K562 (cell line): ENCODE measurements around the gene OSCAR. TPM values are rescaled to one million over a fixed set of nuclear protein-coding genes. Genes with fewer than 3 reads are reported as not detected.

Source experiments
- ARID1B ChIP-seq: fragments of 450-650 bp; IDR thresholded peaks from 2 replicates; pipeline ENCODE4 v1.6.1; 2016; ENCODE audit warnings: antibody characterized with exemption, mild to moderate bottlenecking, inconsistent platforms
- ARID3A ChIP-seq: IDR thresholded peaks from 2 replicates; pipeline ENCODE4 v1.6.1; 2012; ENCODE audit warnings: low read depth, low read length, improper control_type of control experiment, borderline replicate concordance
- CLOCK ChIP-seq: fragments of 250-450 bp; sonication (Bioruptor Pico); IDR thresholded peaks from 2 replicates; pipeline ENCODE4 v1.4.0; 2020; ENCODE audit warnings: mild to moderate bottlenecking, moderate library complexity, borderline replicate concordance
- HDAC3 ChIP-seq: fragments of 450-650 bp; IDR thresholded peaks from 2 replicates; pipeline ENCODE4 v1.6.1; 2018; ENCODE audit warnings: borderline replicate concordance, mild to moderate bottlenecking, moderate library complexity; ENCODE audit not compliant: partially characterized antibody
- IRF1 ChIP-seq: sonication (generic); formaldehyde crosslinking; IDR thresholded peaks from 2 replicates; pipeline ENCODE4 v1.8.0; 2022; ENCODE audit warnings: missing genetic modification reagents, mild to moderate bottlenecking, borderline replicate concordance
- MAFF ChIP-seq: IDR thresholded peaks from 2 replicates; pipeline ENCODE4 v1.6.1; 2012; ENCODE audit warnings: low read length, improper control_type of control experiment
- NBN ChIP-seq: fragments of 450-650 bp; IDR thresholded peaks from 2 replicates; pipeline ENCODE4 v1.6.1; 2016; ENCODE audit warnings: low read depth, mild to moderate bottlenecking
- NONO ChIP-seq, 2 experiments: fragments of 200-400 bp in 1 of 2; fragments of 450-650 bp in 1 of 2; formaldehyde crosslinking in 1 of 2; IDR thresholded peaks; 2 replicates each; pipeline ENCODE4 v1.6.1; 2017; ENCODE audit warnings: low read depth in 2 of 2, mild to moderate bottlenecking in 2 of 2, moderate library complexity in 2 of 2, low read length in 1 of 2
- NR0B1 ChIP-seq: fragments of 450-650 bp; IDR thresholded peaks from one replicate; pipeline ENCODE4 v1.6.1; 2018; ENCODE audit warnings: mild to moderate bottlenecking, moderate library complexity; ENCODE audit not compliant: partially characterized antibody
- PTTG1 ChIP-seq: fragments of 450-650 bp; IDR thresholded peaks from 2 replicates; pipeline ENCODE4 v1.6.1; 2016; ENCODE audit warnings: low read depth, mild to moderate bottlenecking, missing genetic modification characterization, missing compliant biosample characterization
- SRSF1 ChIP-seq: fragments of 200-400 bp; formaldehyde crosslinking; IDR thresholded peaks from 2 replicates; pipeline ENCODE4 v1.6.1; 2017; ENCODE audit warnings: mild to moderate bottlenecking, low read depth, low read length, moderate library complexity
- USF1 ChIP-seq: sonication (generic); formaldehyde crosslinking; IDR thresholded peaks from 2 replicates; pipeline ENCODE4 v1.9.0; 2022; ENCODE audit warnings: mild to moderate bottlenecking, missing genetic modification reagents
- ZBTB26 ChIP-seq: fragments of 450-650 bp; formaldehyde crosslinking; IDR thresholded peaks from 2 replicates; pipeline ENCODE4 v1.4.0; 2022; ENCODE audit warnings: missing genetic modification characterization
- ZBTB9 ChIP-seq: fragments of 450-650 bp; formaldehyde crosslinking; IDR thresholded peaks from 2 replicates; pipeline ENCODE4 v1.4.0; 2020; ENCODE audit warnings: mild to moderate bottlenecking, moderate library complexity
- ZFP30 ChIP-seq: fragments of 250-450 bp; sonication (Bioruptor Pico); IDR thresholded peaks from 2 replicates; pipeline ENCODE4 v1.8.0; 2022; ENCODE audit warnings: moderate library complexity, mild to moderate bottlenecking, inconsistent platforms, borderline replicate concordance
- ZNF445 ChIP-seq: fragments of 250-450 bp; sonication (Bioruptor Pico); IDR thresholded peaks from 2 replicates; pipeline ENCODE4 v1.4.0; 2020; ENCODE audit warnings: low read depth, mild to moderate bottlenecking, moderate library complexity
- ZNF696 ChIP-seq: fragments of 250-450 bp; sonication (Bioruptor Pico); conservative IDR thresholded peaks from 2 replicates; pipeline ENCODE4 v1.4.0; 2020; ENCODE audit warnings: mild to moderate bottlenecking, moderate library complexity
- polyA plus RNA-seq, 8 experiments: library from polyadenylated mRNA; depleted of rRNA in 4 of 8; stranded (reverse) in 5 of 8; unstranded in 3 of 8; fragments of >200 nt; fragmentation: Nextera tagmentation in 2 of 8; fragmentation: Illumina TruSeq in 1 of 8; extraction: Ambion mirVana in 2 of 8; extraction: Trizol in 1 of 8; gene quantifications; 2 replicates each; pipeline versions ENCODE4 v1.2.1 to v1.2.3, GENCODE V29; 2011 to 2014; ENCODE audit warnings: inconsistent platforms in 1 of 8, missing spikeins in 1 of 8
- total RNA-seq, 7 experiments: library from RNA; depleted of rRNA in 6 of 7; stranded (reverse); fragments of >200 nt in 6 of 7; fragmentation: Illumina TruSeq in 2 of 7; extraction: Trizol in 2 of 7; gene quantifications; 2 replicates each; pipeline versions ENCODE4 v1.2.1 to v1.2.3, GENCODE V29; 2011 to 2021; ENCODE audit warnings: low replicate concordance in 1 of 7

OSCAR gene
- total and polyA plus RNA-seq, 9 of the 15 experiments (the other 6 are each of a cell fraction or from before 2014, with no cell fraction given): 0.09 to 0.62 (median 0.13) TPM; not detected in 5

- TF ChIP-seq ARID3A (no peak), ARID1B (peak; percentile 23; the same call in 1 of the 2 replicates), HDAC3 (no peak), CLOCK (CRISPR knock-in tag) (no peak), SRSF1 (no peak), PTTG1 (tag) (no peak), ZFP30 (CRISPR knock-in tag) (no peak), ZNF445 (CRISPR knock-in tag) (no peak), ZNF696 (CRISPR knock-in tag) (no peak), IRF1 (CRISPR knock-in tag) (no peak), MAFF (no peak), NBN (peak; percentile 76; the same call in 1 of the 2 replicates), ZBTB9 (CRISPR knock-in tag) (no peak), NONO (IDR thresholded peaks at IDR 0.05; ENCODE audit: low read depth in 2 of 2, low read length in 1 of 2) (no peak), NR0B1 (no peak), USF1 (CRISPR knock-in tag) (no peak), ZBTB26 (CRISPR knock-in tag) (no peak)
These were observed 3.9 kb downstream of the OSCAR start (continued) for GRCh38 chr19:54096617-54097106.
